Astrocyte (in vitro differentiated cells and primary cell): Measurements from ENCODE around the gene CD52. TPM values are rescaled to one million over a fixed set of nuclear protein-coding genes. Genes with fewer than 3 reads are reported as not detected.

ENCODE experiments used
- DNase-seq: peaks from one replicate; pipeline ENCODE4 v3.0.0-alpha.2; 2010; ENCODE audit warnings: low read depth
- FAIRE-seq: peaks from 2 replicates; lab custom pipeline; 2011; peaks lifted over from hg19 to GRCh38; lab: Jason Lieb, UNC
- H2AFZ ChIP-seq: 2 replicates; pipeline ENCODE4 v1.6.0; 2012; ENCODE audit warnings: low read depth, low read length, inconsistent platforms
- H3K27ac ChIP-seq: 2 replicates; pipeline ENCODE4 v1.5.1; 2011; ENCODE audit warnings: low read depth, low read length, inconsistent platforms
- H3K27me3 ChIP-seq: 2 replicates; pipeline ENCODE4 v1.6.0; 2011; ENCODE audit warnings: low read length, inconsistent platforms; ENCODE audit not compliant: insufficient read depth
- H3K36me3 ChIP-seq: 2 replicates; pipeline ENCODE4 v1.5.1; 2011; ENCODE audit warnings: low read length, inconsistent platforms; ENCODE audit not compliant: insufficient read depth
- H3K4me1 ChIP-seq: 2 replicates; pipeline ENCODE4 v1.5.1; 2011; ENCODE audit warnings: low read length, inconsistent platforms; ENCODE audit not compliant: insufficient read depth
- H3K4me2 ChIP-seq: 2 replicates; pipeline ENCODE4 v1.6.0; 2012; ENCODE audit warnings: low read length, inconsistent platforms
- H3K4me3 ChIP-seq: 2 replicates; pipeline ENCODE4 v1.5.1; 2011; ENCODE audit warnings: low read depth, mild to moderate bottlenecking, low read length, inconsistent platforms; ENCODE audit not compliant: insufficient read depth
- H3K79me2 ChIP-seq: 2 replicates; pipeline ENCODE4 v1.6.0; 2012; ENCODE audit warnings: mild to moderate bottlenecking, low read length, inconsistent platforms; ENCODE audit not compliant: insufficient read depth
- H3K9ac ChIP-seq: 2 replicates; pipeline ENCODE4 v1.6.0; 2012; ENCODE audit warnings: mild to moderate bottlenecking, low read length, inconsistent platforms
- H3K9me3 ChIP-seq: 2 replicates; pipeline ENCODE4 v1.5.1; 2012; ENCODE audit warnings: low read depth, mild to moderate bottlenecking, low read length, inconsistent platforms; ENCODE audit not compliant: insufficient read depth
- H4K20me1 ChIP-seq: 2 replicates; pipeline ENCODE4 v1.6.0; 2012; ENCODE audit warnings: low read length, inconsistent platforms; ENCODE audit not compliant: insufficient read depth
- H3K27ac Mint-ChIP-seq: one replicate; pipeline ENCODE4 v1.8.0; 2021; ENCODE audit warnings: mild to moderate bottlenecking, mixed read lengths; ENCODE audit not compliant: unreplicated experiment
- H3K27me3 Mint-ChIP-seq: one replicate; pipeline ENCODE4 v1.8.0; 2021; ENCODE audit warnings: low read depth, mixed read lengths; ENCODE audit not compliant: unreplicated experiment
- H3K36me3 Mint-ChIP-seq: one replicate; pipeline ENCODE4 v1.8.0; 2021; ENCODE audit warnings: low read depth, mixed read lengths; ENCODE audit not compliant: unreplicated experiment
- H3K4me1 Mint-ChIP-seq: one replicate; pipeline ENCODE4 v1.8.0; 2021; ENCODE audit warnings: low read depth, mixed read lengths; ENCODE audit not compliant: unreplicated experiment
- H3K4me3 Mint-ChIP-seq: one replicate; pipeline ENCODE4 v1.8.0; 2021; ENCODE audit warnings: mild to moderate bottlenecking, moderate library complexity, mixed read lengths; ENCODE audit not compliant: unreplicated experiment
- H3K9me3 Mint-ChIP-seq: one replicate; pipeline ENCODE4 v1.8.0; 2021; ENCODE audit warnings: mild to moderate bottlenecking, mixed read lengths; ENCODE audit not compliant: unreplicated experiment
- CTCF ChIP-seq: IDR thresholded peaks from 2 replicates; pipeline ENCODE4 v1.5.1; 2011; ENCODE audit warnings: low read depth, mild to moderate bottlenecking, inconsistent platforms, low read length, moderate library complexity; ENCODE audit not compliant: insufficient read depth
- EZH2 ChIP-seq: IDR thresholded peaks from 2 replicates; pipeline ENCODE4 v1.6.1; 2012; ENCODE audit warnings: mild to moderate bottlenecking, low read length, inconsistent platforms; ENCODE audit not compliant: insufficient read depth
- total RNA-seq: library from RNA; stranded (reverse); gene quantifications from 2 replicates; pipeline ENCODE4 v1.2.1, GENCODE V29; 2021

The CD52 gene
- total RNA-seq, 1 donor from 2014 or later = not detected

- FAIRE-seq = no peak
- Mint-ChIP-seq H3K36me3 (no peaks in the 10 kb centered on the region), H3K4me1 (peaks cover 17% of the 10 kb centered on the region), H3K27ac (no peak overlapping the region), H3K9me3 (no peaks in the 10 kb centered on the region), H3K4me3 (no peak overlapping the region), H3K27me3 (peaks cover 29% of the 10 kb centered on the region)
- TF ChIP-seq CTCF (no peak), EZH2 (no peak)
- H3K9ac ChIP-seq = no peak overlapping the region
- peaks cover 26% of the 10 kb centered on the region for H3K4me1 ChIP-seq
- DNase-seq = no peak
- H4K20me1 ChIP-seq = no peaks in the 10 kb centered on the region
- no peaks in the 10 kb centered on the region for H3K9me3 ChIP-seq
- H3K27me3 ChIP-seq = peaks cover under 1% of the 10 kb centered on the region
- H3K4me3 ChIP-seq = no peak overlapping the region
- no peaks in the 10 kb centered on the region for H3K79me2 ChIP-seq
- no peak overlapping the region for H3K27ac ChIP-seq
- no peak overlapping the region for H3K4me2 ChIP-seq
- H2AFZ ChIP-seq = no peak overlapping the region
- H3K36me3 ChIP-seq = no peaks in the 10 kb centered on the region
These were observed 37.2 kb downstream of the CD52 start for GRCh38 chr1:26354972-26355371.

- no peak overlapping the region for H3K4me2 ChIP-seq
- H4K20me1 ChIP-seq = no peaks in the 10 kb centered on the region
- peaks cover 18% of the 10 kb centered on the region for H3K4me1 ChIP-seq
- H3K9ac ChIP-seq = no peak overlapping the region
- no peaks in the 10 kb centered on the region for H3K79me2 ChIP-seq
- peaks cover 40% of the 10 kb centered on the region for H3K27me3 Mint-ChIP-seq
- no peaks in the 10 kb centered on the region for H3K36me3 Mint-ChIP-seq
- H3K4me1 Mint-ChIP-seq = peaks cover 16% of the 10 kb centered on the region
- H3K4me3 ChIP-seq = no peak overlapping the region
- FAIRE-seq = no peak
- H3K27me3 ChIP-seq = peaks cover 11% of the 10 kb centered on the region
- H3K9me3 Mint-ChIP-seq = no peaks in the 10 kb centered on the region
- no peak overlapping the region for H2AFZ ChIP-seq
- H3K4me3 Mint-ChIP-seq = no peak overlapping the region
- no peak for DNase-seq
- H3K27ac Mint-ChIP-seq = no peak overlapping the region
- no peaks in the 10 kb centered on the region for H3K36me3 ChIP-seq
- no peak overlapping the region for H3K27ac ChIP-seq
- TF ChIP-seq CTCF (no peak), EZH2 (no peak)
- H3K9me3 ChIP-seq = no peaks in the 10 kb centered on the region
These were observed 38.3 kb downstream of the CD52 start for GRCh38 chr1:26356106-26356505.

- Histone ChIP-seq H3K9me3 (no peaks in the 10 kb centered on the region), H3K79me2 (no peaks in the 10 kb centered on the region), H3K4me1 (peaks cover 8% of the 10 kb centered on the region), H2AFZ (no peak overlapping the region), H3K27ac (no peak overlapping the region), H4K20me1 (no peaks in the 10 kb centered on the region), H3K4me2 (no peak overlapping the region), H3K9ac (no peak overlapping the region), H3K27me3 (peaks cover 19% of the 10 kb centered on the region), H3K4me3 (no peak overlapping the region), H3K36me3 (no peaks in the 10 kb centered on the region)
- DNase-seq = no peak
- Mint-ChIP-seq H3K27ac (no peak overlapping the region), H3K36me3 (no peaks in the 10 kb centered on the region), H3K9me3 (no peaks in the 10 kb centered on the region), H3K4me3 (no peak overlapping the region), H3K27me3 (peaks cover 49% of the 10 kb centered on the region), H3K4me1 (peaks cover 7% of the 10 kb centered on the region)
- no peak for FAIRE-seq
- no peak for TF ChIP-seq EZH2
- TF ChIP-seq CTCF = no peak
These were observed 39.4 kb downstream of the CD52 start for GRCh38 chr1:26357121-26357602.
